Gastrocnemius medialis (tissue), 4 donors: ENCODE data around the gene FAM118A. TPM values are rescaled to one million over a fixed set of nuclear protein-coding genes. Genes with fewer than 3 reads are reported as not detected.

Experiments
- ATAC-seq, 2 donors: fragments of 150-250 bp; one replicate each; pipeline ENCODE4 v1.9.1; 2016
- DNase-seq, 2 donors: peaks; one replicate each; pipeline ENCODE4 v3.0.0-alpha.2; 2019
- H3K27ac ChIP-seq, 4 donors: fragments of 200-600 bp; sonication (generic); 1 replicate in 1 of 4; 2 replicates in 3 of 4; pipeline ENCODE4 v1.5.1; 2016 to 2018; ENCODE audit warnings: mild to moderate bottlenecking in 2 of 4, moderate library complexity in 1 of 4
- H3K27me3 ChIP-seq, 3 donors: fragments of 200-600 bp; sonication (generic) in 2 of 3; 1 replicate in 1 of 3; 2 replicates in 2 of 3; pipeline versions ENCODE4 v1.5.1 to v1.6.0; 2016 to 2019; ENCODE audit warnings: mild to moderate bottlenecking in 1 of 3, moderate library complexity in 1 of 3
- H3K36me3 ChIP-seq, 2 donors: fragments of 200-600 bp; sonication (generic) in 1 of 2; one replicate each; pipeline ENCODE4 v1.5.1; 2017 to 2018
- H3K4me1 ChIP-seq, 2 donors: fragments of 200-600 bp; sonication (generic) in 1 of 2; one replicate each; pipeline ENCODE4 v1.5.1; 2016 to 2017; ENCODE audit warnings: mild to moderate bottlenecking in 2 of 2
- H3K4me3 ChIP-seq, 4 donors: fragments of 200-600 bp; sonication (generic) in 3 of 4; 1 replicate in 1 of 4; 2 replicates in 3 of 4; pipeline ENCODE4 v1.5.1; 2016 to 2019; ENCODE audit warnings: mild to moderate bottlenecking in 2 of 4
- H3K9me3 ChIP-seq, 3 donors: fragments of 200-600 bp; sonication (generic) in 2 of 3; 1 replicate in 1 of 3; 2 replicates in 2 of 3; pipeline ENCODE4 v1.5.1; 2016 to 2019
- CTCF ChIP-seq, 5 experiments: fragments of 450-650 bp in 3 of 5; fragments of 200-600 bp in 2 of 5; sonication (generic) in 2 of 5; IDR thresholded peaks in 4 of 5; conservative IDR thresholded peaks in 1 of 5; 1 replicate in 4 of 5; 2 replicates in 1 of 5; pipeline ENCODE4 v1.5.1; 2016 to 2019; ENCODE audit warnings: antibody characterized with exemption in 5 of 5, mild to moderate bottlenecking in 3 of 5, moderate library complexity in 3 of 5
- POLR2A ChIP-seq, 2 donors: fragments of 450-650 bp; IDR thresholded peaks; one replicate each; pipeline ENCODE4 v1.6.1; 2017; ENCODE audit warnings: antibody characterized with exemption in 2 of 2, mild to moderate bottlenecking in 2 of 2, moderate library complexity in 2 of 2
- in situ Hi-C, 4 donors: fragments of 200-750 bp; cut with MboI; loops; one replicate each; pipeline versions ENCODE4 v1.15.0 to v1.8.0; 2017; ENCODE audit warnings: low sequenced_read_pairs in 4 of 4
- intact Hi-C: fragments of 100-400 bp; cut with DNase I; formaldehyde crosslinking; loops from one replicate; pipeline ENCODE4 v1.15.1; 2023; ENCODE audit warnings: low total_unique reads
- total RNA-seq, 4 donors: library from RNA; depleted of rRNA; stranded (reverse); fragments of >200 nt; gene quantifications; one replicate each; pipeline versions ENCODE4 v1.1.0 to v1.2.3, GENCODE V29; 2016

Gene FAM118A
- total RNA-seq, 4 donors from 2014 or later: 4.1 to 30.0 (median 24.2) TPM

- in situ Hi-C loops: no loop called here
- Histone ChIP-seq H3K27me3 (no peaks in the 10 kb centered on the region), H3K36me3 (no peaks in the 10 kb centered on the region), H3K4me3 (no peak overlapping the region), H3K9me3 (no peaks in the 10 kb centered on the region), H3K4me1 (peaks cover 33% of the 10 kb centered on the region in 2 donors), H3K27ac (peak overlapping the region; percentile 9 to 96 (median 90))
- intact Hi-C loops: no loop called here
- no peak for DNase-seq
- ATAC-seq: no peak
- TF ChIP-seq POLR2A (IDR thresholded peaks at IDR 0.05) (no peak), CTCF (IDR thresholded peaks at IDR 0.05 in 4 of 5, conservative IDR thresholded peaks at IDR 0.05 in 1 of 5) (no peak)
Measured at GRCh38 chr22:45312415-45312814, 2.7 kb downstream of the FAM118A start.

- ATAC-seq (no peak), DNase-seq (no peak)
- Histone ChIP-seq H3K4me3 (no peak overlapping the region), H3K9me3 (no peaks in the 10 kb centered on the region), H3K27ac (peak overlapping the region; percentile 7 to 91 (median 49)), H3K27me3 (no peaks in the 10 kb centered on the region), H3K36me3 (no peaks in the 10 kb centered on the region), H3K4me1 (peaks cover 37% of the 10 kb centered on the region in 2 donors)
- TF ChIP-seq CTCF (IDR thresholded peaks at IDR 0.05 in 4 of 5, conservative IDR thresholded peaks at IDR 0.05 in 1 of 5) (no peak), POLR2A (IDR thresholded peaks at IDR 0.05) (no peak)
- in situ Hi-C loops: no loop called here
- intact Hi-C loops: no loop called here
Measured at GRCh38 chr22:45312856-45313255, 3.1 kb downstream of the FAM118A start.

GRCh38 chr22:45314054-45314721, 4.5 kb downstream of the FAM118A start:
- no peak for DNase-seq
- in situ Hi-C loops (no loop called here), intact Hi-C loops (no loop called here)

DNA sequence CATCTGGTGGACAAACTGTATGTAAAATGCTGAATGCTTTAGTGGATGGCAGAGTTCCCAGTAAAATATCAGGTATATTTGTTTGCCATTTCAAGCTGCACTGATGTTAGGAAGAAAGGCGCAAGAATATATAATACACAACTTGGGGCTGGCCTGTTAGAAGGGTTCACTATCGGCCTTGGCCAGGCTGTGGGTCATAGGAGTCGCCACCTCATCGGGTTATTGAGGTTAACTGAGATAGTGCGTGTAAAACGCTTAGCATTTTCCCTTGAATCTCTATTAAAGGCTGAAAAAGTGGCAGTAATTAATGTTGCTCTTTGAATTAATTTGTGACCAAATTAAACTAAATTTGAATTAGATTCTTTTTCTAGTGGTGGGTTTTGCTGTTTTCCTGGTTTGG, 5.1 kb downstream of the FAM118A start:
- in situ Hi-C loops: no loop called here
- Histone ChIP-seq H3K36me3 (no peaks in the 10 kb centered on the region), H3K4me1 (peaks cover 45 to 57% of the 10 kb centered on the region in 2 donors), H3K4me3 (no peak overlapping the region), H3K27ac (peak overlapping the region; percentile 84 to 91 (median 88)), H3K9me3 (no peaks in the 10 kb centered on the region), H3K27me3 (no peaks in the 10 kb centered on the region)
- intact Hi-C loops: no loop called here
- no peak for DNase-seq
- no peak for TF ChIP-seq CTCF (IDR thresholded peaks at IDR 0.05 in 4 of 5, conservative IDR thresholded peaks at IDR 0.05 in 1 of 5)
- no peak for TF ChIP-seq POLR2A (IDR thresholded peaks at IDR 0.05)
- ATAC-seq: no peak

More at GRCh38 chr22:45314054-45314721, 4.5 kb downstream of the FAM118A start:
- Histone ChIP-seq H3K4me1 (peaks cover 45 to 51% of the 10 kb centered on the region in 2 donors), H3K27ac (peak overlapping the region; percentile 84 to 91 (median 88)), H3K4me3 (no peak overlapping the region), H3K27me3 (no peaks in the 10 kb centered on the region), H3K36me3 (no peaks in the 10 kb centered on the region), H3K9me3 (no peaks in the 10 kb centered on the region)
- ATAC-seq: no peak
- TF ChIP-seq POLR2A (IDR thresholded peaks at IDR 0.05) (no peak), CTCF (IDR thresholded peaks at IDR 0.05 in 4 of 5, conservative IDR thresholded peaks at IDR 0.05 in 1 of 5) (no peak)
